HCEC 1CT (cell line): ENCODE measurements around the gene LUC7L3.
"Not testable (repeated sequence)": the region's sequence is repeated elsewhere in the genome, so short reads cannot be mapped to it uniquely, and the experiment has no call there.

ENCODE experiments used
- DNase-seq: peaks from one replicate; pipeline ENCODE4 v3.0.0-alpha.2; 2017

Gene LUC7L3

DNA sequence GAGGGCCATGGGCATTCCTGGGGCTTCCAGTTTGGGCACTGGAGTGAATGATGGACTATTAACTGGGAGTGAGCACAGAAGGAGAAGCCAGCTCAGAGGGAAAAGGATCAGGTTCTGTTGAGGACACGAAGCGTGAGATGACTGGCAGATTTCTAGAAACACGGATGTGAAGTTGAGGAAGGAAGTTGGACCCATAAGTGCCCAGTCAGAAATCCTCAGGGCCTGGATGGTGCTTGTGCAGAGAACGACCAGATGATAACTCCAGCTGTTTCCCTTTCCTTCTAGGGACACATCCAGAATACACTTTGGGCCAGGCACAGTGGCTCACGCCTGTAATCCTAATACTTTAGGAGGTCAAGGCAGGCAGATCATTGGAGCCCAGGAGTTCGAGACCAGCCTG, 71.2 kb downstream of the LUC7L3 start:
- DNase-seq, result no peak

GRCh38 chr17:50792132-50792531, 72.7 kb downstream of the LUC7L3 start:
- no peak for DNase-seq

DNA sequence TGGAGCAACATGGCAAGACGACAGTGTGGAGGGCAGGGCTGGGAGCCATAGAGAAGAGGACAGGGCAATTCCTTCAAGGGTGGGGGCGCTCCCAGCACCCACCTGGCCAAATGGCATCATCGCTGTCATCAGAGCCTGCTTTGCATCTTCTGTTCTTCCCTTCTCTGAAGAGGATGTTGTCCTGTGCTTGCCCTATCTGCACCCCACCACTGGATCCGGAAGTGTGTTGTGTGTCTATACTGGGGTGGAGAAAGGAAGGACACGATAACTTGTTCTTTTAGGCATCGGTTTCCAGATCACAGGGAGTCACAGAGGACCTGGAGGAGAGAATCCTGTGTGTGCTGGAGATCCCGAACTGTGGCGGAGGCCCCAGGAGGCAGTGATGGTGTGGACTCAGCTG, 73.6 kb downstream of the LUC7L3 start:
- no peak for DNase-seq

DNA sequence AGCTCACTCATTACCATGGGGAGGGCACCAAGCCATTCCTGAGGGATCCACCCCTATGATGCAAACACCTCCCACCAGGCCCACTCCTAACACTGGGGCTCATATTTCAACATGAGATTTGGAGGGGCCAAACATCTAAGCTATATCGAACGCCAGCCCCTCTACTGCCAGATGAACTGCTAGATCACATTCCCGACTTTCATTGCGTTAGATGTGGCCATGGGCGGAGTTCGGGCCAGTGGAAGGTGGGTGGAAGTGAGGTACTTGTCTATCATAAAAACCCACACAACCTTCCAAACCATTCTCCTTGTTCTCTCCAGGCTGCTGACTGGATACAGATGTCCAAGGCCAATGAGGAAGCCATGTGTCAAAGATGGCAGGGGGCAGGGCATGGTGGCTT, 75.0 kb downstream of the LUC7L3 start:
- DNase-seq, result no peak

- no peak for DNase-seq
These were observed 77.9 kb downstream of the LUC7L3 start for GRCh38 chr17:50797135-50797810.

DNA sequence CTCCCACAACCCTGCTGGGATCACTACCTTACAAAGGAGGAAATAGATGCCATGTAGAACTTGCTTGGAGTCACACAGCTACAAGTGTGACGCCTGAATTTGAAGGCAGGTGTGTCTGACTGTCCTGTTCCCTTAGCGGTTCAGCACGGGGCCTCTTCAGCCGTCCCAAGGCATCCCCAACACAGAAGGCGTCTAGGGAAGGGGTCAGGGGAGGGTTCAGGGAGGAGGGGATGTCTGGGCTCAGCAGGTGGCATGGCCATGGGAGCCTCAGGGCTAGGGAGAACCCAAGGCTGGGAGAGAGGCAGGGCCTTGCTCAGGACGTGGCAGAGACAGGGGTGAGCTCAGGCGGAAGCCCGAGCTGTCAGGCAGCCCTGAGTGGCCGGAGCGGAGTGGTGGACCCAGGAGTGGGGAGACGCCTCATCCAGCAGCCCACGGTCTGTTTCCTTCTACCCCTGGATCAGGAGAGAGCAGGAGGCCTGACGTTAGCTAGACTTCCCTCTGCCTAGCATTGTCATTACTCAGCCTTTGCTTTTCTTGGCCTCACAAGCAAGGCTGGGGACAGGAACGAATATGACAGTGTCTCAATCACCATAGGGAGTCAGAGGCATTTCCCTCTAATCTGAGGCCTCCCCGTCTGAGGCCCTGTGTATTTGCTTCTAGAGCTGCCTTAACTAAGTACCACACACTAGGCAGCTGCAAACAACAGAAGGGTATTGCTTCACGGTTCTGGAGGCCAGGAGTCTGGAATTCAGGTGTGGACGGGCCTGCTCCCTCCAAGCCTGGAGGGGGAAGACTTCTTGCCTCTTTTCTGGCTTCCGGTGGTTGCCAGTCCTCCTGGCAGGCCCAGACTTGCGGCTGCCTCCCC, 79.3 kb downstream of the LUC7L3 start:
- no peak for DNase-seq

DNA sequence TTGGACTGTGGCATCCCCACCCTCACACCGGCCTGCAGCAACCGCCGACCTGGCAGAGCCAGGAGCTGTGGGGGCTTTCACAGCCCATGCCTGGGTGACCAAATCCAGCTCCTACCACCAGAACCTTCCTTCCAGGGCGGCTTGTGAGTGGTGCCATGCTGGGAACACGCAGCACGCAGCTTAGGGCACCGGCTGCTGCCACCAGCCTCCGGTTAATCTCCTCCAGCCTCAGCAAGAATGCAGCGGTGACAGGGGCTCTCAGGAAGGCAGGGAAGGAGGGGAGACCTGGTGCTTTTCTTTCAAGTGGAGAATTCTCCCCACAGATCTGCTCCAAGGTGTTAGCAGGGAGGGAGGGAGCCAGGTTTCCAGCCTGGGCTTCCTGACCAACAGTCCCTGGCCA, 80.2 kb downstream of the LUC7L3 start:
- DNase-seq, result no peak

DNA sequence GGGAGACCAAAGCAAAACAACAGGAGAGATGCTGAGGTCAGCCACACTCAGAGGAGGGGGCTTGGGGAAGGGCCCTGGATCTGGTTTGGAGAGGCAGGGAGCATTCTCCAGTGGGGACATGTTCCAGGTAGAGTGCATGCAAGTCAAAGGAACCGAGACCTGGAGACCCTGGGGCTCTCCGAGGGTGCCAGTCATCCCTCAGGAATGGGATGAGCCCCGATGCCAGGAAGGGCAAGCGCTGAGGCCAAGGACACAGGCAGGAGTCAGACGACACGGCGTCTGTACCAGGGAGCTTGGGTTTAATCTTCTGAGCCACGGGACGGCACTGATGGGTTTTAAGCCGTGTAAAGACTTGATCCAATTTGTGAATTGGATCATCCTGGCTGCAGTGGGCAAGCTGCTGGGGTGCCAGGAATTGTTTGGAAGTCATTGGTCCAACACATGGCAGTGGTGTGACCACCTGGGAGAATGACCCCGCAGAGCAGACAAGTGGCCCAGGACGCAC, 80.8 kb downstream of the LUC7L3 start:
- DNase-seq, result no peak

GRCh38 chr17:50802609-50803571, 83.5 kb downstream of the LUC7L3 start:
- no peak for DNase-seq

- no peak for DNase-seq
These were observed 84.3 kb downstream of the LUC7L3 start for GRCh38 chr17:50803676-50804075.

DNA sequence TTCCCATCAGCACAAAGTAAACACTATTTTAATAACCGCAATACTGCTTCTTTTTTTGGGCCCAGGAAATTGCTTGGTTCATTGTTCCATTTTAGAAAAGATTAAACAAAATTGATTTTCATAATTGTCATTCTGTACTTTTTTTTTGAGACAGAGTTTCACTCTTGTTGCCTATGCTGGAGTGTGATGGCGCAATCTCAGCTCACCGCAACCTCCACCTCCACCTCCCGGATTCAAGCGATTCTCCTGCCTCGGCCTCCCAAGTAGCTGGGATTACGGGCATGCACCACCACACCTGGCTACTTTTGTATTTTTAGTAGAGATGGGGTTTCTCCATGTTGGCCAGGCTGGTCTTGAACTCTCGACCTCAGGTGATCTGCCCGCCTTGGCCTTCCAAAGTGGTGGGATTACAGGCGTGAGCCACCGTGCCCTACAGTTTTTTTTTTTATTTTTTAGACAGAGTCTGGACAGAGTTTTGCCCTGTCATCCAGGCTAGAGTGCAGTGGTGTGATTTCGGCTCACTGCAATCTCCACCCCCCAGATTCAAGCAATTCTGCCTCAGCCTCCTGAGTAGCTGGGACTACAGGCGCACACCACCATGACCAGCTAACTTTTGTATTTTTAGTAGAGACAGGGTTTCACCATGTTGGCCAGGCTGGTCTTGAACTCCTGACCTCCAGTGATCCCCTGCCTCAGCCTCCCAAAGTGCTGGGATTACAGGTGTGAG, 85.5 kb downstream of the LUC7L3 start:
- DNase-seq, result not testable (repeated sequence)

GRCh38 chr17:50805486-50805885, 86.1 kb downstream of the LUC7L3 start:
- no peak for DNase-seq
